Activated CD4-positive, alpha-beta T cell treated with anti-CD3 and anti-CD28 coated beads, Interleukin-2, amount 50 U/mL, for 48 hours (primary cell): ENCODE data around the gene EYS.
"Not testable (repeated sequence)": the region's sequence is repeated elsewhere in the genome, so short reads cannot be mapped to it uniquely, and the experiment has no call there.

ENCODE experiments used
- DNase-seq, 2 experiments: peaks; one replicate each; pipeline ENCODE4 v3.0.0-alpha.2; 2020

EYS gene

DNA sequence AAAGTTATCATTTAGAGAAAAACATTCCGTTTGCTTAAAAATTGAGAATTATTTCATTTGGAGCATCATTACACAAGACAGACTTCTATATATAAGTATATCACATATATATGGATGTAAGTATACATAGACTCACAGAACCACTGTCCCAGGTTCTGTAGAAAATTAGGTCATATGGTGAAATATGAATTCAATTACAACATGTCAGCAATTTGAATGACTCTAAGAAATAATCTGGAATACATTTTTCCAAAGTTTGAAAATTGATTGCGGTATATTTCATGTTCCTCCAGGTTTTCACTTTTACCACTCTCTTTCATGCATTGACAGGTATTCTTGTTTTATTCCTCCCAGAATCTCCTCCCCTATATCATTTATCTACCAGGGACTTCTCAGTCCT, 1179.1 kb downstream of the EYS start:
- DNase-seq = no peak

GRCh38 chr6:64522859-64523258, 1184.2 kb downstream of the EYS start:
- DNase-seq = no peak

DNA sequence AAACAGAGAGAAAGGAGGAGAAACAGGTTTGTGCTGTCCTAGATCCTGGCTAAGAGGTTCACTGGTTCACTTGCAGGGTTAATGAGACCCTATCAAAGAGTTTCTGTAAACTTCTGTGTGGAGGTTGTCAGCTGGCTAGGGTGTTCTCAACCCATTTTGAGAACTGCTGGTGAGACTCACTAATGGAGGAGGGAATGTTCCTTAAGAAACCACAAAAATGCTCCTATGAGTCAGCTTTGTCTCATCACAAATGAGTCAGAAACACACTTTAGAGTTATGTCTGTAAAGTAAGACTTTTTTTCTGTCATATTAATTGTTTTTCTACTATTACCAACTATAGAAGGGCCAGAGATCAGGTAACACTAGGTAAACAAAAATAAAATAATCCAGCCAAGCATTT, 1187.0 kb downstream of the EYS start:
- no peak for DNase-seq

GRCh38 chr6:64516393-64516792, 1190.6 kb downstream of the EYS start:
- no peak for DNase-seq

GRCh38 chr6:64507661-64508060, 1199.4 kb downstream of the EYS start:
- no peak for DNase-seq

DNA sequence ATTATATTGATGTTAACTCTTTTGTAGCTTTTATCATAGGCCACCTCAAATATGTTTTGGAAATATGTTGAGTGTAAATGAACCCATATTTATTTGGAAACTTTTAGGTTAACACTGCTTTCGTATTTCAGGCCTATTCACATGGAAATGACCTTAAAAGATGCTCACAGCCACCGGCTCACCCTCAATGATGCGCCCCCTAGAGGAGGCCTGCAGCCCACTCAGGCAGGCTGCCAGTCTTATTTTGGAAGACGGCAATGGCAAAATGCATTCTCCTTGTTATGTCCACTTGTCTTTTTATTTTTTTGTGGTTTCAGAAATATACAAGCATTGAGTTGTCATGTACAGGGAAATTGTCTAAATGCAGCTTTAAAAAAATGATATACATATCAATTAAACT, 1201.7 kb downstream of the EYS start:
- peak; percentile 0 to 6 for DNase-seq

GRCh38 chr6:64504503-64504902, 1202.5 kb downstream of the EYS start:
- DNase-seq = no peak

GRCh38 chr6:64502801-64503200, 1204.2 kb downstream of the EYS start:
- DNase-seq = no peak

GRCh38 chr6:64497634-64498033, 1209.4 kb downstream of the EYS start:
- DNase-seq = no peak

GRCh38 chr6:64489763-64490162, 1217.3 kb downstream of the EYS start:
- no peak for DNase-seq

- no peak for DNase-seq
Measured at GRCh38 chr6:64486578-64487351, 1220.3 kb downstream of the EYS start.

DNA sequence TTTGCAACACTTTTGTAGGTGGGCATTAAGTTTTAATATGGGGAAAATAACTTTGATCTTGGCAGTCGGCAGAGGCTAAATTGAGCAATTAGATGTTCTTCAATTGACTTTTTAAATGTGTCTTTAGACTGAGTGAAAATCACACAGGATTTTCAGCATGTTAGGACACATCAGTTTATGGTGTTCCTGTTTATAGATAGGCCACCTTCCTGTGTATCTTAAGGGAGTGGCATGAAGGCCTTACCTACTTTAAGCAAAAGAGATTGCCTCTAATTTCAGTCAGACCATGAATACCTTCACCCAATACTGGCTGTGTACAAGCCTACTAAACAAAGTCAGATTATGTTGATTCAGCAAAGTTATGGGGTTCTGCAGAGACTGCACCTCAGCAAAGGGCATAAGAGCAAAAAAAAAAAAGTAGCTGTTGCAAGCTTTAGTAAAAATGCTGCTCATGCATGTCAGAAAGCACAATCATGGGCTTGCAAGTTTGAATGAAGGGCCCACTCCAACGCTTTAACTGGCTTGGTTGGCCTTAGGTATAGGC, 1223.0 kb downstream of the EYS start:
- DNase-seq = no peak

GRCh38 chr6:64482631-64483030, 1224.4 kb downstream of the EYS start:
- DNase-seq = no peak

- no peak for DNase-seq
Measured at GRCh38 chr6:64479134-64479533, 1227.9 kb downstream of the EYS start.

- no peak for DNase-seq
Measured at GRCh38 chr6:64477391-64477790, 1229.6 kb downstream of the EYS start.

- no peak for DNase-seq
Measured at GRCh38 chr6:64476935-64477334, 1230.1 kb downstream of the EYS start.

- not testable (repeated sequence) for DNase-seq
Measured at GRCh38 chr6:64469405-64469804, 1237.6 kb downstream of the EYS start.

DNA sequence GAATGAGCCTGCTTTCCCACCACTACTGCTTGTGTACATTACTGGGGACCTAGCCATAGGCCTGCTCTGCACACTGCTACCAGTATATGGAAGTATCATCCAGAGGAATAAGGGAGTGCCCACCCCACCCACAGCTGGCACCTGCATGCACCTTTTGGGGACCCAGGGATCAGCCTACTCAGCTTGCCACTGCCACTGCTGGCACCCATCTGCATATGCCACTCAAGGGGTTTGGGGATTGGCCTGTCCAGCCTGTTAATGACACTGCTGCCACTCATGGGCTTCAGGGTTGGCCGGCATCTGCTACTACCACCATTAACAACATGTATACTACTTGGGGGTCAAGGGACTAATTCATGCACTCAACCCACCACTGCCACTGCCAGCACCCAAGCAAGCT, 1239.4 kb downstream of the EYS start:
- DNase-seq = no peak

DNA sequence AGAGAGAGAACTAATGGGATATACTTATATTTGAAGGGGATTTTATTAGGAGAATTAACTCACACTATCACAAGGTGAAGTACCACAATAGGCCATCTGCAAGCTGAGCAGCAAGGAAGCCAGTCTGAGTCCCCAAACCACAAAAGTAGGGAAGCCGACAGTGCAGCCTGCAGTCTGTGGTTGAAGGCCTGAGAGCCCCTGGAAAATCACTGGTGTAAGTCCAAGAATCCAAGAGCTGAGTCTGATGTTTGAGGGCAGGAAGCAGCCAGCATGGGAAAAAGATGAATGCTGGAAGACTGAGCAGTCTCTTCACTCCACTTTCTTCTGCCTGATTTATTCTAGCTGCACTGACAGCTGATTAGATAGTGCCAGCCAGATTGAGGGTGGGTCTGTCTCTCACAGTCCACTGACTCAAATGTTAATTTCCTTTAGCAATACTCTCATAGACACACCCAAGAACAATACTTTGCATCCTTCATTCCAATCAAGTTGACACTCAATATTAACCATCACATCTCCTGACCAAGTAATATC, 1247.5 kb downstream of the EYS start:
- no peak for DNase-seq

GRCh38 chr6:64448101-64448500, 1258.9 kb downstream of the EYS start:
- DNase-seq = not testable (repeated sequence)

DNA sequence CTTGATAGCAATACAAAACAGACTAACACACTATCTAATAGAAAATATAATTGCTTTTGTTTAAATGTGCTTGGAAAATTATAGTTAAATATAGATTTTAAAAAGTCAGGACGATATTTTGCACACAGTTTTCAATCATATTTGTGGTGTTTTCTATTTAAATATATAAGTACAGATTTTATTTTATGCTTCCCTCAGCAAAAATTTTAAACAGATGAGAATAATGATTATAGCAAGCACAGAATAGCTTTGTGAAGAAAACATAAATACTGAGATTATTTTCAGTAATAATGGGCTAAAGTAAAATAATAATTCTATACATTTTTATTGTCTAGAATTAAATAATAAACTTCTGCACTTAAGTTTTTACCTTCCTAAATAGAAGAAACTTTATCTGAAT, 1262.0 kb downstream of the EYS start:
- DNase-seq = no peak

GRCh38 chr6:64439274-64439673, 1267.8 kb downstream of the EYS start:
- DNase-seq = no peak

GRCh38 chr6:64437996-64438395, 1269.0 kb downstream of the EYS start:
- no peak for DNase-seq

DNA sequence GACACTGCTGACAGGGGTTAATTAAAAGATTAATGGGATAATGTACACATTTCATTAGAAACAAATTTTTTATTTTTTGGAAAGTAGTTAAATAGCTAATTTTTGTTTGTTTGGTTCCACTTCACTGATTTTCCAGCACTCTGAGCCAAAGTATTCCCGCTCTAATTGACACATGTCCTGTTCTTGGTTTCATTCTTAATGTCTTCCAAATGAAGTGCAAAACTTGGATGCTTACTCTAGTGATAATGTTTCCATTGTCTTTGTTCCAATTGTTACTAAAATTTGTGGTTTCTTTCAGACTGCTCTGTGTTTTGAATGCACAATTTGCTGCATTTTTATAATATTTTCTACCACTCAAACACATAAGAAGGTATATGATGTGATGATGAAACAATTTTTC, 1277.1 kb downstream of the EYS start:
- no peak for DNase-seq

DNA sequence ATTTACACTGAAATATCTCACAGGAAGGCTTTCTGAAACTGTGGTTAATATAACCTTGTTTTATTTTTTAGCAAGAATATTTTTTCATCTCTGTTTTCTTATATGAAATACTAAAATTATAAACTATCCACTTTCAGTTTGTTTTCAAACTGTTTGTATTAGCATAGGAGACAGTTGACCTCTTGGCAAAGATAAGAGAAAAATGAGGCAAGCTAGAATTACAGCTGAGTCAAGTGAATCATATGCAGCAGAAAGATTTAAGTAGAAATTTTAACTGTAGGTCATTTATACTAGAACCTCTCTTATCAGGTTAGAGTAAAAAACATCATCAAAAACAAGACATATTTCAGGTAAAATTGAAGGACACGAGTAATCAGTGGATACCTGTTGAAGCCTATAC, 1278.8 kb downstream of the EYS start:
- no peak for DNase-seq
